GM19193 (cell line): ENCODE results near the gene KCNK7.
A peak's percentile ranks its signal among the peaks of the same experiment; 100 is the strongest.

Experiments
- POLR2A ChIP-seq: IDR thresholded peaks from 4 replicates; pipeline ENCODE4 v1.6.1; 2011; ENCODE audit not compliant: insufficient read depth, insufficient read length; ENCODE audit errors: extremely low read depth

Gene KCNK7

DNA sequence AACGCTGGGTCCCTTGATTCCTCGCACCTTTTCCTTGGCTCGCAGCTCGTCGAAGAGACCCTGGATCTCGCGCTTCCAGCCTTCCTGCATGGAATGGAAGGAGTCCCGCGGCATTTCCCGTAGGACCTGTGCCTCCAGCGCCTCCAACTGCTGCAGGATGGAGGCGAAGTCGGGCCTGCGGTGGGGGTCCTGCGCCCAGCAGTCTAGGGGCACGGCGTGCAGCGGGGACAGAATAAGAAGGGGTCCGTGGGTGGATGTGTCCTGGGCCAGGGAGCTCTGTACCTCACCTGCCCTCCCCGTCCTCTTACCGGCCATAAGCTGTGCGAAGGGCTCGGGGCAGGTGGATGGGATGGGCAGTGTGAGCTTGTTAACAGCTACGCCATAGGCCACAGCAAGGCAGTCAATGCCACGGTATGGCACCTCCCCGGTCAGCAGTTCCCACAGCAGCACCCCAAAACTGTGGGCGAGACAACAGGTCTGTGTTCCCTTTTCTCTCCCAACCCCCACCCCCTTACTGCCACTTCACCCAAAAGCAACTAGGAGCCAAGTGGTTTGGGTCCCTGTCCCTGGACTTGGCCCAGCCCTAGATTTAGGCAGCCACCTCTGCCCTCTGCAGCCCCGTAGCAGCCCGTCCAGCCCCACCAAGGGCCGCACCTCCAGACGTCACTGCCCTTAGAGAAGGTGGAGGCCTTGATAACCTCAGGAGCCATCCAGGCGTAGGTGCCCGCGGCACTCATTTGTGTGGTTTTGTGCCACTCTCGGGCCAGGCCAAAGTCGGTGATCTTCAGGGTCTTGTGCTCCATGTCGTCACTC, 12.2 kb upstream of the KCNK7 start:
- no peak for TF ChIP-seq POLR2A

DNA sequence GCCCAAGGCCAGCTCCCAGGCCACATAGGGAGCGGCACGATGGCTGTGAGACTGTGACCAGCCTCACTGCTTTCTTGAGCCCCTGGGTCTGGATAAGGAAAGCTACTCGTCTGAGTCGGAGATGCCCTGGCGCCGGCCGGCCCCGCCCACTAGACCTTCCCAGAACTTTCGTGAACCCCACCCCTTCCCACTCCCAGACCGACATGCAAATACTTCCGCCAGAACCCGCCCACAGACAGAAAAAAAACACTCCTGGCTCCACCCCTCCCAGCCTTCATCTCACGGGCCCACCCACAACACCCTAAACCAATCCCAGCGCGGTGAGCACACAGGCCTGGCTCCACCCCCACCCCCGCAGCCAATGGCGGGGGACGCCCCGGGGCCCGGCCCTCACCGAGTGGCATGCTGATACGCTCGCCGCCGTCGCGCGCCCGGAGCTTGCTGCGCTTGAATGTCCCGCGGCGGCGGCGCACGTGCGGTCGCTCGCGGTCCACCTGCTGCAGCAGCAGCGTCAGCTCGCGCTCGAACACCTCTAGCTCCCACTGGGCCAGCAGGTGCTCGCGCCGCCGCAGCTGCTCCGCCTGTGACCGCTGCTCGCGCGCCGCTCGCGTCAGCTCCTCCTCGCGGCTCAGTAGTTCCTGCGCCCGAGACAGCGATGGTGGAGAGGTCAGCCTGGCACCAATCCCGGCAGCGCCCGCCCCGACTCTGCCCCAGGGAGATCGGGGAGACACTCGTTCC, 11.4 kb upstream of the KCNK7 start:
- no peak for TF ChIP-seq POLR2A

DNA sequence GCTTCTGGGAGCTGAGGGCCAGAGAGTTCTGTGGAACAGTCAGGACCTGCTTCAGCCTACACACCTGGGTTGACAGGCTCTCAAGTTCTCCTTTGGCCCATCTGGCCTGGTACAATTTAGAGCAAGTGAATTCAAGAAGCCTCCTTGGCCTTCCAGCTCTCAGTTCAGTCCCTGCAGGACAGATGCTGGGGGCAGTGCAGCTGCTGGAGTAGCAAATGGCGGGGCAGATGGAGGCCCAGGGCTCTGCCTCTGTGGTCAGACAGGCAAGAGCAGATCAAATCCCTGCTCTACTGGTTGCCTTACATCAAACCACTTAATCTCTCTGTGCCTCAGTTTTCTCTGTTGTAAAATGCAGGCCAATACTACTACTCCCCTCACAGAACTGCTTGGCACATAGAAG, 8.7 kb upstream of the KCNK7 start:
- no peak for TF ChIP-seq POLR2A

DNA sequence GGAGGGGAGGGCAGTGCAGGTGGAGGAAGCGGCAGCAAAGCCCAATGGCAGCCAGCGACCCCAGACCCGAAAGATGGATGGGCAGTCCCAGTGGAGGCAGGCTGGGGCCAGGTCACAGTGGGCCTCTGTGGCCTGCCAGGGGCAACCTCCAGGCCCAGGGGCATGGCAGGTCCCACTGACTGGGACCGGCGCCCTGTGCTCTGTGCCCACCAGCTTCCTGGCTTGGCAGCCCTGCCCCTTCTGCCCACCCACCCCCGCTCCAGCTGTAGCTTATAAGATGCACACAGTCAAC, 4.3 kb upstream of the KCNK7 start:
- TF ChIP-seq POLR2A, result no peak

DNA sequence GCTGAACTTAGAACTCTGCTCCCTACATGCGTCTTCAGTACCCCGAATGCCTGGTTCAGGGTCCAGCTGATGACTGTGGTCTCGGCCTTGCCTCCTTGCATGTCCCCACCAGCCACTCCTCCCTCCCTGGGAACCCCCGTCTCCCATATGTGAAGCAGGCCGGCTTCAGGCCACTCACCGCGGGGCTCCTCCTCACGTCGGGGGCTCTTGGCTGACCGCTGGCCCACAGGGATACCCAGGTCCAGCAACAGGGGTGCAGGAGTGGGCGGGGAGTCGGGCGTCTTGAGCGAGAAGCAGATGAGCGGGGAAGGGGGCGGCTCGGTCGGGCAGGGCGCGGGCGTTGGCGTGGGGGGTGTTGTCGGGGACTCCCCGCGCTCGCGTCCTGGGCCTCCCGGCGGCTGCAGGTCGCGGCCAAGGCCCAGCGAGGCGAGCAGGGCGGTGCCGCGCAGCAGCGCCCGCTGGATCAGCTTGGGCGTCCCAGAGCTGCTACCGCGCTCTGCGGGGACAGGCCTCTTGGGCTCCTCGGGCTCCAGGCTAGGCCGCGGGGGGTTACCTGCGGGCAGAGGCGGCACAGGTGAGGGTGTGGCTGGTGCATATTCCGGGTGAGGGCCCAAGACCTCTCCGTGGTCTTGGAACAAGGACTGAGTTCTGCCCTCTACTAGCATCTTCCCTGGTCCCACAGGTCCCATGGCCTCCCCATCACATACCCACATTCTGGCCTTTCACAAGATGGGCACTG, 3.8 kb upstream of the KCNK7 start:
- TF ChIP-seq POLR2A, result no peak

DNA sequence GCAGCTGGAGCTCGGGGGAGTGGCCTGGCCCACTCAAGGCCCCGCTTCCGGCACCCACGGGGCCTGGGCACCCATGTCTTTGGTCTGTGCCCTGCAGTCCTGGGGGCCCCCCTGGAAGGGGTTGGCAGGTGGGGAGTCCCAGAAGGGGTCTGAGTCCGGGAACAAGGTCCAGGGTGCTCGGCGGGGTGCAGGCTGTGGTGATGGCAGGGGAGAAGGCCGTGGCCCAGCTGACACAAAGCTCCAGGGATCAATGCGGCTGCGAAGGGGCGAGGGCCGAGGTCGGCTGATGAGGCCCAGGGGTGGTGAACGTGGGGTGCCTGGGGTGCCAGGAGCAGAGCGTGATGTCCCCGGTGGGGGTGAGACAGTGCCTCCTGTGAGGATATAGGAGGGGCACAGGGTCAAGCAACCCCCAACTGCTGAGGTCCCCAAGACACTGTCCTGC, 2.7 kb upstream of the KCNK7 start:
- no peak for TF ChIP-seq POLR2A

DNA sequence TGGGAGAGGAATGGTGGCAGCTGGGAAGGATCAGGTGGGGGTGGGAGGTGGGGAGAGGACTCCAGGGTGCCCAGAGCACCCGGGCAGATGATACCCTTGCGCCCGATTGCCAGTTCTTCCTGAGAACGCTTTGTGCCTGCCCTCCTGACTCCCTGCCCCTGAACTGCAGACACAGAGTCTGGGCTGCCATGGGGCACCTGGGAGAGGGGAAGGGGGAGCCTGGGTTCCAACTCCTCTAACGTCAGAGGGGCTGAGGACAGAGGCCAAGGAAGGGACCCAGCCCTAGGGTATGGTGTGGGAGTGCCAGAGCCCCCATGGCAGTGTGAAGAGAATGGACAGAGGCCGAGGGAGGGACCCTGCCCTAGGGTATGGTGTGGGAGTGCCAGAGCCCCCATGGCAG, 920 bp upstream of the KCNK7 start:
- peak; percentile 13 for TF ChIP-seq POLR2A

DNA sequence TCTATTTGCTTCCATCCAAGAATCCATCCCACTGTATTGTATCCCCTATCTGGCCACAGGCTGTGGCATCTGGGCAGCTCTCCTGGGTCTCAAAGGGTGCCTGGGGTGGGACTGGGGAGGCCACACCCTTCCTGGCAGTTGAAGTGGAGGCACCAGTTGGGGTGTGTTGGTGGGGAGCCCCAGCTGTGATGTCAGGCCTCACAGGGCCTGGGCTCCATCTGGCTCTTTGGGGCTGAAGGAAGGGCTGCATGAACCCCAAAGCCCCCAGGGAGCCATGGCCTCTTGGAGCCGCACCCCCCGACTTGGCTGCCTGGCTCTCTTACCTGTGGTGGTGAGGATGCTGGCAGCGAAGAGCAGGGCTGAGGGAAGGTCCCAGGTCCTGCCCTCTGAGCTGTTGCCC, 469 bp downstream of the KCNK7 start:
- no peak for TF ChIP-seq POLR2A

DNA sequence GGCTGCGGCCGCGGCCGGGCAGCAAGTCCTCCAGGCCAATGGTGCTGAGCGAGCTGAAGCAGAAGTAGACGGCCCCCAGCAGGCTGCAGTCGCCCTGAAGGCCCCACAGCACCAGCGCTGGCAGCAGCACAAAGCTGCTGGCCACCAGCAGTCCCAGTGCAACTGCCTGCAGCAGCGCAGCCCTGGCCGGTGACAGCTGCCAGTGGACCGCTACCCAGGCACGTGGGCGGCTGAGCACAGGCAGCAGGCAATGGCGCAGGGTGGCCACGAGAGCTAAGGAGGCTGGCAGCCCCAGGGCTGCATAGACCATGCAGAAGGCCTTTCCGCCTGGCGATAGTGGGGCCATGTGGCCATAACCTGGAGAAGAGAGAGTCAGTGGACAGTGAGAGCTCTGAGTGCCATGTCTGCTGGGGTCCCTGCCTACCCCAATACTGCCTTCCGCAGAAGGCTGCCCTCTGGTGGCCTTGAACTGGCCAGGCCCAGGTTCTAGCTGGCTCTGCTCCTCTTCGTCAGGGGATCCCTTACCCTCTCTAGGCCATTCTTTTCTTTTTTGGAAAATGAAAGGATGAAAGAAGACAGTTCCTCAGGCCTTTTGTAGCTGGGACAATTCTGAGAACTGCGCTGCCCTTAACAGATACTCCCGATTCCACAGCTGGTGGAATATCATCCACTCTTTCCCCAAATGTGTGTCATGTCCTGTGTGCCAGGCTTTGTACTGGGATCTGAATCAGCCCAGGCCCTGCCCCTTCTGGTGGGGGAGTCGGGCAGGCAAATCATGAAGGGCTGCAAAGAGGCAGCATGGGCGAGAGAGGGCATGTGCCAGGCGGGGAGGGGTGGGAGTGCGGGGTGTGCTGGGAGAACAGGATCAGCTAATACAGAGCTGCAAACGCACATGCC, 1.8 kb downstream of the KCNK7 start:
- TF ChIP-seq POLR2A, result no peak

DNA sequence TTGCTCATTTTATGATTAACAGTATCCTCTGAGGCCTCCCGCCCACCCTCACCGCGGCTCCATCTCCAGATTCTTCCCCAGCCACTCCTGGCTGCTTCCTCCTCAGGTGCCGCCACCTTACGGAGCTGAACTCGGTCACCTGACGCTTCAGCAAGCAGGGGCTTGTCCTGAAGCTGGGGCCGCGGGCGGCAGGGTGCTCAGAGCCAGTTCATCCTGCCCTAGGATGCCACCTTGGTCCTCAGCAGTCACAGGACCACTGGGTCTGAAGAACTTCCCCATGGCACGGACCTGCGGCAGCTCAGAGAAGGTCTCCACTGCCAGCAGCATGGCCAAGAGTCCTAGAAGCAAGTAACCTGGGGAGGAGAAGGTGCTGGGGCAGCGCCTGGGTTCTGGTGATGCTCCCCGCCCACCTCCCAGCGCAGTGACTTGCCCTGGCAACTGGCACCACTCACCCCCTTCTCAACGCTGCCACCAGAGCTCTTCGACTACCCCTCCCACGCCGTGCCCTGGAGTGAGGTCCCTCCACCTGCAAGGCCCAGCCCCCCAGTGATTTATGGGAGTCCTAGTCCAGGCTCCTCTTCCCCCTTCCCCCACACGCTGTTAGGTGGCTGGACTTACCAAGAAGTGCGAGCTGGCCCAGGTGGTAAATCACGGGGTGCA, 2.6 kb downstream of the KCNK7 start:
- TF ChIP-seq POLR2A, result no peak

DNA sequence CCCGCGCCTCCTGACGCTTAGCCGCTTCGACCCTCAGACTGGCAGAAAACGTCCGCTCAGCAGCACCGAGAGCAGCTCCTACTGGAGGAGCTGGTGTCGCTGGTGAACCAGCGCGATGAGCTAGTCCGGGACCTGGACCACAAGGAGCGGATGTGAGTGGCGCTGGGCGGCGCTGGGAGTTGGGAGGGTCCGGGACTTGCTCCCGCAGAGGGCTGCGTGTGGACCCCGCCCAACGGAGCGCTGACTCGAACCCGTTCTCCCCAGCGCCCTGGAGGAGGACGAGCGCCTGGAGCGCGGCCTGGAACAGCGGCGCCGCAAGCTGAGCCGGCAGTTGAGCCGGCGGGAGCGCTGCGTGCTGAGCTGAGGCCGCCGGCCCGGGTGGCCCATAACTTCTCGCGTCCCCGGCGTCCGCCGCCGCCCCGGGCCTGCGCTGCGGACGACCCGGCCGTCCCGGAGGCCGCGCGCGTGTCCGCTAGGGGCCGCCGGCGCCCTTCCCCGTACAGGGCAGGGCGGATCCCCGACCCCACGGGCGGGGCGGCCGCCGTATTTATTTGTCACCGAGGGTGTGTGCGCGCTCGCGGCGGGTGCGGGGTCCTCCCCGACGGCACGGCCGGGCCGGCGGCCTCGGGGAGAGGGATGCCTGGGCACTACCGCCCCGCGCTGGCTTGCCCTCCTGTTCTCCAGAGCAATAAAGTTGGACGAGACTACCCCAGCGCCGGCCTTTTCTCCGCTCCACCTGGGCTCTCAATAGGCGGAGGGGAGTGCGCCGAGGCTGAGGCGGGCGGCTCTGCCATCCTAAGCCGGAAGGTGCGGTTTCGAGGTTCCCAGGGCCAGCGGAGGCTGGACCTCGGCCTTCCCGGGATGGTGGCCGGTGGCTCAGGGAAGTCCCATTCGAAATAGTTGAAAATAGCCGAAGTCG, 3.4 kb downstream of the KCNK7 start:
- TF ChIP-seq POLR2A, result no peak

DNA sequence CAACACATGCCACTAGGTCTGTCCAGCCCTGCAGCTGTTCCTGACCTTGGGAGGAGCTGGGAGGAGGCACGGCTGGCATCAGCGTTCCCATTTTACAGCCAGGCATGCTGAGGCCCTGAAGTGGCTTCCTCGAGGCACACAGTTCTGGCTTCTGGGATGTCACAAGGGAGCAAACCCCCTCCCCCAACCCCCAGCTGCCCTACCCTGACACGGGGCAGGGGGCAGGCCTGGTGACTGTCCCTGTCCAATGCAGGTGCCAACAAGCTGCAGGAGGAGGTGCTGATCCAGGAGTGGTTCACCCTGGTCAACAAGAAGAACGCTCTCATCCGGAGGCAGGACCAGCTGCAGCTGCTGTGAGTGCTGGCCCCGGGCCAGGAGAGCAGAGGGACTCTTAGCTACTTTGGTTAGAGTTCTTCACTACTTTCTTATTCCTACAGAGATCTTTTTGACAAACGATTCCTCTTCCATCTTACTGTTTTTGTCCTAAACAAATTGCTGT, 5.3 kb downstream of the KCNK7 start:
- TF ChIP-seq POLR2A, result no peak
